ENCODE data around the gene ATP6V0B. TPM values are rescaled to one million over a fixed set of nuclear protein-coding genes. Genes with fewer than 3 reads are reported as not detected.

The ATP6V0B gene
- total RNA-seq, 4 donors from 2014 or later: 111 to 223 (median 139) TPM

GRCh38 chr1:43954036-43954435 lies 20.7 kb upstream of the ATP6V0B start:
- TF ChIP-seq, protein P1, sequence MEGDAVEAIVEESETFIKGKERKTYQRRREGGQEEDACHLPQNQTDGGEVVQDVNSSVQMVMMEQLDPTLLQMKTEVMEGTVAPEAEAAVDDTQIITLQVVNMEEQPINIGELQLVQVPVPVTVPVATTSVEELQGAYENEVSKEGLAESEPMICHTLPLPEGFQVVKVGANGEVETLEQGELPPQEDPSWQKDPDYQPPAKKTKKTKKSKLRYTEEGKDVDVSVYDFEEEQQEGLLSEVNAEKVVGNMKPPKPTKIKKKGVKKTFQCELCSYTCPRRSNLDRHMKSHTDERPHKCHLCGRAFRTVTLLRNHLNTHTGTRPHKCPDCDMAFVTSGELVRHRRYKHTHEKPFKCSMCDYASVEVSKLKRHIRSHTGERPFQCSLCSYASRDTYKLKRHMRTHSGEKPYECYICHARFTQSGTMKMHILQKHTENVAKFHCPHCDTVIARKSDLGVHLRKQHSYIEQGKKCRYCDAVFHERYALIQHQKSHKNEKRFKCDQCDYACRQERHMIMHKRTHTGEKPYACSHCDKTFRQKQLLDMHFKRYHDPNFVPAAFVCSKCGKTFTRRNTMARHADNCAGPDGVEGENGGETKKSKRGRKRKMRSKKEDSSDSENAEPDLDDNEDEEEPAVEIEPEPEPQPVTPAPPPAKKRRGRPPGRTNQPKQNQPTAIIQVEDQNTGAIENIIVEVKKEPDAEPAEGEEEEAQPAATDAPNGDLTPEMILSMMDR (IDR thresholded peaks at IDR 0.05): no peak
- ATAC-seq (ENCODE audit: low FRiP score) (no peak), DNase-seq (ENCODE audit: low spot score) (no peak)

GRCh38 chr1:43956234-43956633 lies 18.5 kb upstream of the ATP6V0B start:
- DNase-seq (ENCODE audit: low spot score): no peak
- ATAC-seq (ENCODE audit: low FRiP score): no peak
- TF ChIP-seq, protein P1 (IDR thresholded peaks at IDR 0.05): no peak

GRCh38 chr1:43957407-43958040 lies 17.2 kb upstream of the ATP6V0B start:
- no peak for DNase-seq (ENCODE audit: low spot score)
- ATAC-seq (ENCODE audit: low FRiP score): no peak
- TF ChIP-seq, protein P1 (IDR thresholded peaks at IDR 0.05): no peak

DNA sequence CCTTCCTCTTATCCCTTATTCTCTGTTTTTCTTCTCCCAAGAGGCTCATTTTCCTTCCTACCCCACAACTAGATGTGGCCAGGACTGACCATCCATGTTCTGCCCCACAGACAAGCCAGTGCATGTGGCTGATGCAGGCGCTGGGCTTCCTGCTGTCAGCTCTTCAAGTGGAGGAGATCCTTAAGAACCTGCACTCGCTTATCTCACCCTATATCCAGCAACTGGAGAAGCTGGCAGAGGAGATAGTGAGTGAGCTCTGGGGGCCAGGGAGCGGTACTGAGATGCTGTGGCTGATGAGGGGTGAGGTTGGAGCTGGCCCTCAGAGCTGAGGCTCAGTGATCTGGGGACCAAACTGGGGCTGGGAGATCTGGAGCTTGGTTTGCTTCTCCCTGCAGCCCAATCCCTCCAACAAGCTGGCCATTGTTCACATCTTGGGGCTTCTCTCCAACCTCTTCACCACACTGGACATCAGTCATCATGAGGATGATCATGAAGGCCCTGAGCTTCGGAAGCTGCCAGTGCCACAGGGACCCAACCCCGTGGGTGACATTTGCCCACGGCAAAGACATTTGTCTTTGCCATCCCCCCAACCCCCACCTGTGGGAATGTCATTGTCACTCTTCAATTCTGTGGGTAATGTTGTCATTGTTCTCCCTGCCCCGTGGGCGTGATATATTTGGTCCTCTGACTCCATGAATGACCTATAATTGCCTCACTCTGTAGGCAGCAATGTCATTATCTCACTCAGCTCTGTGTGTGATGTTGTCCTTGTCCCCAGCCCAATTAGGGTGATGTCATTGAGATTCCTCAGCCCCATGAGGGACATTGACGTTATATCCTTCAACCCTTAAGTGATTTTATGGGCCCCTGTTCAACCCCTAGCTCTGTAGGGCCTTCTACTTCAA lies 16.2 kb upstream of the ATP6V0B start:
- no peak for ATAC-seq (ENCODE audit: low FRiP score)
- TF ChIP-seq, protein P1 (IDR thresholded peaks at IDR 0.05): no peak
- DNase-seq (ENCODE audit: low spot score): no peak

GRCh38 chr1:43960798-43961197 lies 14.0 kb upstream of the ATP6V0B start:
- DNase-seq (ENCODE audit: low spot score) (no peak), ATAC-seq (ENCODE audit: low FRiP score) (no peak)
- TF ChIP-seq, protein P1 (IDR thresholded peaks at IDR 0.05): no peak

DNA sequence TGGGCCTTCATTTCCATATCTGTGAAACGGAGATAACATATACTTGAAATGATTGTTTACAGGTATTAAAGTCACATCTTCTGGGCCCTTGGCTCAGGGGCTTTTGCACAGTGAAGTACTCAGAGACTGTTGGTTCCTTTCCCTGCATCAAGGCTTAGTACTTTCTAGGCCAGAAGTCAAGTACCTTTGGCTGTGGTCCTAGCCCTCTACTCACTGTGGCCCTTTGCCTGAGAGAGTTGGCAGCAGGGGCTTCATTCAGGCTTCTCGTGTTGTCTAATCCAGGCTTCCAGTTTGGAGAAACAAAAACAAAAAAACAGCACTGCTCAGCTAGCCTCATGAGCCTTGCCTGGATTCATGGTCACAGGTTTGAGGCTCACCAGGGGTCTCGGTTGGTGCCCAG lies 13.1 kb upstream of the ATP6V0B start:
- TF ChIP-seq, protein P1 (IDR thresholded peaks at IDR 0.05): no peak
- ATAC-seq (ENCODE audit: low FRiP score): no peak
- DNase-seq (ENCODE audit: low spot score): no peak
